ENCODE data around the gene ZNF740.

DNA sequence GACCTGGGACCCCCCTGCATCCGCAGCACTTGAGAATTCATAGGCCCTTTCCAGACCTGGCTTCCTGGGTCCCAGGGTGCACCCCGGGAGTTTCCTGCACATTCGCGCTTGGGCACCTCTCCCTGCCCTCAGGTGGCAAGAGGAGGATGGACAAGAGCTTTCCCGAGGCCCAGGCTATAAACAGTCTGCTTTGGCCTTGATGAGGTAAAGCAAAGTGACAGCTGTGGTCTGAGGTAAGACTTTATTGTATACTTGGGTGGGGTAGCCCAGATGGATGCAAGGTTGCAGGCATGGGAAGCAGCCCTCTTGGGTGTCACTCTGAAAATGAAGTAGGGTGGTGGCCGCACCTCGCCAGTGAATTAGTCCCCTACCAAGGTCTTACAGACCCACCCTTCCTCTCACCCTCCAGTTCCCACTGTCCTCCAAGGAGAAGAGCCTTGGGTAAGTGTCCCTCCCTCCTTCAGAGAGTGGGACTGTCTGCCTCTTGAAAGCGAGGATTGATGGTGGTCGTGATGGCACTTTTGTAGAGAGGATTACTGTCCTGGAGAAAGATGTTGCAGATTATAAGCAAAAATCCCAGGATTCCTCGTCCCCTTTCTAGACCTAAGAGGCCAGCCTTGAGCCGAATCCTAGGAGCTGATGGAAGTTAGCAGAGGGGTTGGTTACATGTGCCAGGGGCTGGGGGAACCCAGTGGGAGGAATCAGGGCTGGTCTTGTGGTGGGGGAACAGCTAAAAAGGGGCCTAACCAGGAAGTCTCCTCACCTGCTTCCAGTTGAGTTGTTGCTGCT lies 10.8 kb downstream of the ZNF740 start:
- TF ChIP-seq, protein P1, sequence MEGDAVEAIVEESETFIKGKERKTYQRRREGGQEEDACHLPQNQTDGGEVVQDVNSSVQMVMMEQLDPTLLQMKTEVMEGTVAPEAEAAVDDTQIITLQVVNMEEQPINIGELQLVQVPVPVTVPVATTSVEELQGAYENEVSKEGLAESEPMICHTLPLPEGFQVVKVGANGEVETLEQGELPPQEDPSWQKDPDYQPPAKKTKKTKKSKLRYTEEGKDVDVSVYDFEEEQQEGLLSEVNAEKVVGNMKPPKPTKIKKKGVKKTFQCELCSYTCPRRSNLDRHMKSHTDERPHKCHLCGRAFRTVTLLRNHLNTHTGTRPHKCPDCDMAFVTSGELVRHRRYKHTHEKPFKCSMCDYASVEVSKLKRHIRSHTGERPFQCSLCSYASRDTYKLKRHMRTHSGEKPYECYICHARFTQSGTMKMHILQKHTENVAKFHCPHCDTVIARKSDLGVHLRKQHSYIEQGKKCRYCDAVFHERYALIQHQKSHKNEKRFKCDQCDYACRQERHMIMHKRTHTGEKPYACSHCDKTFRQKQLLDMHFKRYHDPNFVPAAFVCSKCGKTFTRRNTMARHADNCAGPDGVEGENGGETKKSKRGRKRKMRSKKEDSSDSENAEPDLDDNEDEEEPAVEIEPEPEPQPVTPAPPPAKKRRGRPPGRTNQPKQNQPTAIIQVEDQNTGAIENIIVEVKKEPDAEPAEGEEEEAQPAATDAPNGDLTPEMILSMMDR (IDR thresholded peaks at IDR 0.05) = no peak
- no peak for TF ChIP-seq ZFX (IDR thresholded peaks at IDR 0.05; ENCODE audit: borderline replicate concordance)
